Central memory CD8-positive, alpha-beta T cell (primary cell): Measurements from ENCODE around the gene TEAD4.

ENCODE experiments used
- ATAC-seq: fragments of 150-1000 bp; cut with Tn5 transposase; replicated peaks from 2 replicates; pipeline ENCODE4 v1.10.0; 2022; ENCODE audit warnings: mild to moderate bottlenecking, moderate FRiP score, moderate number of reproducible peaks; ENCODE audit not compliant: poor library complexity, severe bottlenecking; ENCODE audit errors: extremely low read depth
- DNase-seq, 2 donors: peaks; one replicate each; pipeline ENCODE4 v3.0.0; 2021; ENCODE audit warnings: low spot score in 2 of 2
- H3K27ac Mint-ChIP-seq: one replicate; pipeline ENCODE4 v1.8.0; 2022; ENCODE audit warnings: low read depth, mild to moderate bottlenecking, moderate library complexity, mixed read lengths
- H3K27me3 Mint-ChIP-seq: one replicate; pipeline ENCODE4 v1.8.0; 2022; ENCODE audit warnings: mixed read lengths
- H3K36me3 Mint-ChIP-seq: one replicate; pipeline ENCODE4 v1.8.0; 2022; ENCODE audit warnings: mild to moderate bottlenecking, moderate library complexity, mixed read lengths; ENCODE audit not compliant: insufficient read depth
- H3K4me1 Mint-ChIP-seq: one replicate; pipeline ENCODE4 v1.8.0; 2022; ENCODE audit warnings: mixed read lengths
- H3K4me3 Mint-ChIP-seq: one replicate; pipeline ENCODE4 v1.8.0; 2022; ENCODE audit warnings: mild to moderate bottlenecking, moderate library complexity, mixed read lengths
- H3K9me3 Mint-ChIP-seq: one replicate; pipeline ENCODE4 v1.8.0; 2022; ENCODE audit warnings: mixed read lengths

The TEAD4 gene

DNA sequence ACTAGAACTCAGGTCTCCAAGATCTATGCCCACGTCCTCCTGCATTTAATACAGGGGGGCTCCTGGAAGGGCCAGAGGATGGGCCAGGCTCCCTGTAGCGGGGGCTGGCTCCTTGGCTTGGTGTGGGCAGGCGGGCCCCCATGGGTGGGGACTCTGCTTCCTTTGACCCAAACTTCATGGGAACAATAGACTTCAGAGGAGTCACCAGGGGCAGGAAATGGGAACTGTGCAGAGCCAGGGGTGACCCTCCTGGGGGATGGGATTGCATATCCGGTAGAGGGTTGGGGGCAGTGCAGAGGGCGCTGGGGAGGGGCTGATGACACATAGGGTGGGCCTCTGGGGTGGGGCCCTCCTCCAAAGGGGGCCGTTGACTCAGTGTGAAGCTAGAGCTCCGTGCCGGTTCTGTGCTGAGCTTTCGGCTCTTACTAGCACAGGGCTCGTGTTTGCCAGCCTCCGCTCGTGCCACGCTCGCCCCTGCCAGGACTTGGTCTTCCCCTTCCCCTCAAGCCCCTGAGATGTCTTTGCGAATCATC is 4.6 kb downstream of the TEAD4 start:
- no peak overlapping the region for H3K27ac Mint-ChIP-seq
- H3K4me3 Mint-ChIP-seq: no peak overlapping the region
- no peaks in the 10 kb centered on the region for H3K36me3 Mint-ChIP-seq
- peaks cover 9% of the 10 kb centered on the region for H3K4me1 Mint-ChIP-seq
- H3K27me3 Mint-ChIP-seq: peaks cover 58% of the 10 kb centered on the region
- no peak for DNase-seq
- no peak for ATAC-seq
- no peaks in the 10 kb centered on the region for H3K9me3 Mint-ChIP-seq

- no peaks in the 10 kb centered on the region for H3K4me1 Mint-ChIP-seq
- no peak overlapping the region for H3K4me3 Mint-ChIP-seq
- H3K27ac Mint-ChIP-seq: no peak overlapping the region
- H3K36me3 Mint-ChIP-seq: no peaks in the 10 kb centered on the region
- no peaks in the 10 kb centered on the region for H3K9me3 Mint-ChIP-seq
- H3K27me3 Mint-ChIP-seq: peaks cover 62% of the 10 kb centered on the region
- no peak for DNase-seq
- ATAC-seq: no peak
Measured at GRCh38 chr12:2967651-2968050, 8.5 kb downstream of the TEAD4 start.

DNA sequence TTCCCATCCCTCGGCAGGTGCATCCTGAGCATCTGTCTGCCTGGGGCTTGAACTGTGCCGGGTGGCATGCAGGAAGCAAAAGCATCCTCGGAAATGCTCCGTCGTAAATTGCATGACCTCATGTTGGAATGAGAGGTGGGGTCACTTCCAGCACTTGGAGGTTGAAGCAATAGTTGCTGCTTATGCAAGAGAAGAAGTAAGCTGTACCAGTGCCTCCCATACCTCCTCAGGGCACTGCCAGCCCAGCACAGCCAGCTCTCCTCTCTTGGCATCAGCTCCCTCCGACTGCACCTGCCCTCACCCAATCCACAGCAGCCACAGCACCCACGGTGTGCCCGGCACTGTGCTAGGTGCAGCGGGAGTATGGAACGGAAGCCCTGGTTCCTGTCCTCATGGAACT is 11.5 kb downstream of the TEAD4 start:
- Mint-ChIP-seq H3K27me3 (peaks cover 47% of the 10 kb centered on the region), H3K27ac (no peak overlapping the region), H3K9me3 (no peaks in the 10 kb centered on the region), H3K4me3 (no peak overlapping the region), H3K36me3 (no peaks in the 10 kb centered on the region), H3K4me1 (no peaks in the 10 kb centered on the region)
- ATAC-seq (no peak), DNase-seq (no peak)

- ATAC-seq (no peak), DNase-seq (no peak)
- Mint-ChIP-seq H3K4me3 (no peak overlapping the region), H3K36me3 (no peaks in the 10 kb centered on the region), H3K4me1 (no peaks in the 10 kb centered on the region), H3K27ac (no peak overlapping the region), H3K27me3 (peaks cover 40% of the 10 kb centered on the region), H3K9me3 (no peaks in the 10 kb centered on the region)
Measured at GRCh38 chr12:2973566-2973965, 14.4 kb downstream of the TEAD4 start.

DNA sequence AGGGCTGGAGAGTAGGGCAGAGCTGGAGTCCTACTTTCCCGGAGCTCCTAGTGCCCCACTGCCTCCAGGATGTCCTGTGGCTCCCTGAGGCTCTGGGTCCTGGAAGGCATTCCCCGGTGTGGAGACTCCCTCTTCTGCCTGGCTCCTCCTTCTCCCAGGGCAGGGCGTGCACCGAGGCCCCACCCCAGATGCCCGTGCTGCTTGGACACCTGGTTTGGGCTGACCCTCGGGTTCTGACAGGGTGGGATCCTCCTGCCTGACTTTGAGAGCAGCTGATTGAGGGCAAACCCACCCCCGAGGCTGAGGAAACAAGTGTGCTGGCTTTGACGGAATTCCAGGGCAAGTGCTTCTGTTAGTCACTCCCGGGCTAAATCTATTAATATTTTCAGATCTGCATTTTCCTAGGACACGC is 15.4 kb downstream of the TEAD4 start:
- H3K36me3 Mint-ChIP-seq: no peaks in the 10 kb centered on the region
- no peak overlapping the region for H3K4me3 Mint-ChIP-seq
- no peak for ATAC-seq
- H3K27me3 Mint-ChIP-seq: peaks cover 37% of the 10 kb centered on the region
- no peak overlapping the region for H3K27ac Mint-ChIP-seq
- no peak for DNase-seq
- no peaks in the 10 kb centered on the region for H3K4me1 Mint-ChIP-seq
- H3K9me3 Mint-ChIP-seq: no peaks in the 10 kb centered on the region

GRCh38 chr12:2976581-2976996 is 17.4 kb downstream of the TEAD4 start:
- no peak overlapping the region for H3K4me3 Mint-ChIP-seq
- no peak overlapping the region for H3K27ac Mint-ChIP-seq
- DNase-seq: no peak
- ATAC-seq: no peak
- no peaks in the 10 kb centered on the region for H3K36me3 Mint-ChIP-seq
- H3K4me1 Mint-ChIP-seq: no peaks in the 10 kb centered on the region
- H3K9me3 Mint-ChIP-seq: no peaks in the 10 kb centered on the region
- peaks cover 24% of the 10 kb centered on the region for H3K27me3 Mint-ChIP-seq

GRCh38 chr12:2977776-2978175 is 18.6 kb downstream of the TEAD4 start:
- no peak for ATAC-seq
- Mint-ChIP-seq H3K9me3 (no peaks in the 10 kb centered on the region), H3K36me3 (no peaks in the 10 kb centered on the region)

GRCh38 chr12:2979806-2980205 is 20.6 kb downstream of the TEAD4 start:
- H3K36me3 Mint-ChIP-seq: no peaks in the 10 kb centered on the region
- no peak overlapping the region for H3K27ac Mint-ChIP-seq
- peaks cover 23% of the 10 kb centered on the region for H3K27me3 Mint-ChIP-seq
- no peaks in the 10 kb centered on the region for H3K9me3 Mint-ChIP-seq
- ATAC-seq: no peak
- no peaks in the 10 kb centered on the region for H3K4me1 Mint-ChIP-seq
- no peak for DNase-seq
- H3K4me3 Mint-ChIP-seq: no peak overlapping the region

More at GRCh38 chr12:2977776-2978175, 18.6 kb downstream of the TEAD4 start:
- Mint-ChIP-seq H3K4me3 (no peak overlapping the region), H3K4me1 (no peaks in the 10 kb centered on the region), H3K27ac (no peak overlapping the region), H3K27me3 (peaks cover 20% of the 10 kb centered on the region)
- no peak for DNase-seq

- Mint-ChIP-seq H3K4me3 (no peak overlapping the region), H3K4me1 (no peaks in the 10 kb centered on the region), H3K36me3 (no peaks in the 10 kb centered on the region), H3K9me3 (no peaks in the 10 kb centered on the region), H3K27ac (no peak overlapping the region), H3K27me3 (peaks cover 23% of the 10 kb centered on the region)
- ATAC-seq (no peak), DNase-seq (no peak)
Measured at GRCh38 chr12:2980630-2981029, 21.4 kb downstream of the TEAD4 start.

DNA sequence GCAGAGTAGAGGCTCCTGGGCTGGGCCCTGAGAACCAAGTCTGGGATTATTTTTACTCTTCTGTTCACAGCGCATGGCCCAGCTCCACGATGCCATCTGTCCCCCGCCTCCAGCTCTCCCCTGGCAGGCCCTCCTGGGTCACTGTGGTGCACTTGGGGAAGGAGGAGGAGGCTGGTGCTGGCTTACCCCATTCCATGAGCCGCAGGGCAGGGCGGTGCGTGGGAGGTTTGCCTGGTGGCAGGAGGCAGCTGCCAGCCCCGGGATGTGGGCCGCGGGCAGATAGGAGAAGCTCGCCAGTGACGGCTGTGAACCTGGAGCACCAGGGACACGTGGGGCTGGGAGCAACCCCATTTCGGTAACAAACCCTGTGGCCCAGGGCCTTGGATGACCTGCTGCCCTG is 23.2 kb downstream of the TEAD4 start:
- no peak overlapping the region for H3K27ac Mint-ChIP-seq
- no peak overlapping the region for H3K4me3 Mint-ChIP-seq
- no peak for ATAC-seq
- H3K4me1 Mint-ChIP-seq: no peaks in the 10 kb centered on the region
- no peaks in the 10 kb centered on the region for H3K9me3 Mint-ChIP-seq
- H3K36me3 Mint-ChIP-seq: no peaks in the 10 kb centered on the region
- peaks cover 23% of the 10 kb centered on the region for H3K27me3 Mint-ChIP-seq
- no peak for DNase-seq

- Mint-ChIP-seq H3K4me1 (no peaks in the 10 kb centered on the region), H3K27ac (no peak overlapping the region), H3K27me3 (peaks cover 23% of the 10 kb centered on the region), H3K4me3 (no peak overlapping the region), H3K36me3 (no peaks in the 10 kb centered on the region), H3K9me3 (no peaks in the 10 kb centered on the region)
- ATAC-seq (no peak), DNase-seq (no peak)
Measured at GRCh38 chr12:2984249-2984648, 25.1 kb downstream of the TEAD4 start.

- peaks cover 3% of the 10 kb centered on the region for H3K9me3 Mint-ChIP-seq
Measured at GRCh38 chr12:2984698-2985097, 25.5 kb downstream of the TEAD4 start.

DNA sequence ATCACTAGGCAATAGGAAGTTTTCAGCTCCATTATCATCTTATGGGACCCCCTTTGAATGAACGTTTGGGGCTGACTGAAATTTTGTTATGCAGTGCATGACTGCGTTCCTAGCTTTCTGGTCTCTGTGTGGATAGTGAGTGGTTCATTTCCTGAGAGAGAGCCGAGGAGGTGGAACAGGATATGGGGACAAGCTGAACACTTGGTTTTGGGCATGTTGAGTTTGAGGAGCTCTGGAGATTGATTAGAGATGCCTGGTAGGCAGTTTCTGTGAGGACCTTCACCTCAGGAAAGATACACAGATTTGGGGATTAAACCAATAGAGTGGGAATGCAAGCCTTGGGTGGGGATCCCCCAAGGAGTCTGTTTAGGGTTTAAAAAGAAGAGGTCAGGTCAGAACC is 27.7 kb downstream of the TEAD4 start:
- Mint-ChIP-seq H3K36me3 (no peaks in the 10 kb centered on the region), H3K4me3 (no peak overlapping the region), H3K4me1 (no peaks in the 10 kb centered on the region), H3K27me3 (peaks cover 13% of the 10 kb centered on the region), H3K27ac (no peak overlapping the region), H3K9me3 (peaks cover 7% of the 10 kb centered on the region)
- DNase-seq (no peak), ATAC-seq (no peak)

More at GRCh38 chr12:2984698-2985097, 25.5 kb downstream of the TEAD4 start:
- Mint-ChIP-seq H3K36me3 (no peaks in the 10 kb centered on the region), H3K27ac (no peak overlapping the region), H3K4me1 (no peaks in the 10 kb centered on the region), H3K4me3 (no peak overlapping the region), H3K27me3 (peaks cover 18% of the 10 kb centered on the region)
- no peak for ATAC-seq
- DNase-seq: no peak

DNA sequence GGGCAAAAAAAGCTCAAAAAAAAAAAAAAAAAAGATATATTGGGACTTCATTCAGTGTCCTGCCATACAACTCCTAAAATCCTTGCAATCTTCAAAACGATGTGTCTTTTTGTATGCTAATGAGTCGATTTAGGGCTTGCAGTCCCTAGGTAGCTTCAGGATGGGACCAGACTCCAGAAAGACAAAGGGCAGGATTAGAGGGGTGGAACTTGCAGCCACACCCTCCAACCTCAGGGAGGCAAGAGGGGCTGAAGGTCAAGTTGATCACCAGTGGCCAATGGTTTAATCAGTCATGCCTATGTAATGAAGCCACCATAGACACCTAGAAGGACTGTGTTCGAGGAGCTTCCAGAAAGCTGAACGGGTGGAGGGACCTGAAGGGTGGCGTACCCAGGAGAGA is 29.3 kb downstream of the TEAD4 start:
- DNase-seq (no peak), ATAC-seq (no peak)
- H3K27me3 Mint-ChIP-seq: peaks cover 21% of the 10 kb centered on the region
- H3K9me3 Mint-ChIP-seq: peaks cover 7% of the 10 kb centered on the region
- H3K4me1 Mint-ChIP-seq: no peaks in the 10 kb centered on the region
- no peak overlapping the region for H3K4me3 Mint-ChIP-seq
- H3K36me3 Mint-ChIP-seq: no peaks in the 10 kb centered on the region
- H3K27ac Mint-ChIP-seq: no peak overlapping the region
